ENCODE measurements around the gene SNX8. TPM values are rescaled to one million over a fixed set of nuclear protein-coding genes. Genes with fewer than 3 reads are reported as not detected.

SNX8 gene
- polyA plus RNA-seq, 1 donor: 50.8 TPM

DNA sequence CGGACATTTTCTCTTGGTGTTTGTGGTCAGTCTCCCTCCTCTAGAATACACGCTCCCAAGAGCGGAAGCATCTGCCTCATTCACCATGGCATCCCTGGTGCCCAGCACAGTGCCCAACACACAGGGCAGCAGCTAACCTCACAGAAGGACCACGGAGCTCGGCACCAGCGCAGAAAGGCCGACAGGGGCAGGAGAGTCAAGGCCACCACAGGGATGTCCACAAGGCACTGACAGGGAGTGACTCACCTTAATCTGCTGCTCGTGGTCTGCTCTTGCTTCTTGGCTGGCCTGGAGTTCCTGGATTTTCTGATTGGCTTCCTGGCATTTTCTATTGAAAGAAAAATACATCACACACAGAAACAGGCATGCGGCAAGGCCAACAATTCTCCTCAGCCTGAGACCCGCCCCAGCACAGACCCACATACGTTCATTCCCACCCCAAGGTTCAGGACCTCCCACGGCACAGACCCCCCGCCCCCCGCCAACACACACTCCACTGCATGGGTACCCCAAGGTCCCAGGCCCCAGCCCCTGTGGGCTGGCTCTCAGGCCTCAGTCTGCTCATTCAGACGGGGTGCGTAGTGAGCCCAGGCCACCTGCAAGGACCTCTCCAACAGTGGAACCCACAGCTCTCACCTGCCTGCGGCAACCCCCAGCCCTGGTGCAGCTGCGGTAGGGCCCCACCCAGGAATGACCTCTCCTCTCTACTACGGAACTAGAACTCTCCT is 96.4 kb downstream of the SNX8 start:
- WGBS (ENCODE audit: insufficient coverage, low lambda C conversion rate): no CpG with 5 or more reads among the region's 19 CpGs
- no peak for DNase-seq
- peaks cover 69% of the 10 kb centered on the region for H3K36me3 ChIP-seq (ENCODE audit: control insufficient read depth, insufficient read depth, low read length)

DNA sequence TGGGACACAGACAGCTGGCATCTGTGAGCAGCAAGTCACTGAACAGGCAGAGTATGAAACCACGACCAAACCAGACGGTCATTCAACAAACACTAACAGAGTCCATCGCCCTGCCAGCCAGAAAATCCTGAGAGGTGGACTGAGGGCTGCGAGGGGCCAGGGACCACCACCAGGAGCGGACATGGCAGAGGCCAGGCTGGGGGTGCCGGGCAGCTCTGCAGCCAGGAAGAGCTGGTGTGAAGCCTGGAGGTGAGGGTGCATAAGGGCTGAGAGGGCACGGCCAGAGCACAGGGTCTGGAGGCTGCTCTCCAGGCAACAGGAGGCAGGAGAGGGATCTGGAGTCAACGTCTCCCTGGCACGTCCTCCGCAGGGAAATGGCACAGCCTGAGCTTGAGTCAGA is 97.0 kb downstream of the SNX8 start:
- Histone ChIP-seq H3K27ac (ENCODE audit: low read length) (no peak overlapping the region), H3K36me3 (ENCODE audit: control insufficient read depth, insufficient read depth, low read length) (peaks cover 70% of the 10 kb centered on the region), H3K4me1 (ENCODE audit: control insufficient read depth, insufficient read depth, low read length) (no peaks in the 10 kb centered on the region), H3K9me3 (ENCODE audit: control insufficient read depth, low read depth, low read length) (no peaks in the 10 kb centered on the region), H3K27me3 (ENCODE audit: control insufficient read depth, insufficient read depth, low read length) (no peaks in the 10 kb centered on the region), H3K4me3 (ENCODE audit: low read length) (no peak overlapping the region)
- WGBS (ENCODE audit: insufficient coverage, low lambda C conversion rate): no CpG with 5 or more reads among the region's 10 CpGs
- DNase-seq: no peak

More for the DNA sequence above, 96.4 kb downstream of the SNX8 start:
- Histone ChIP-seq H3K9me3 (ENCODE audit: control insufficient read depth, low read depth, low read length) (no peaks in the 10 kb centered on the region), H3K27ac (ENCODE audit: low read length) (no peak overlapping the region), H3K4me3 (ENCODE audit: low read length) (no peak overlapping the region), H3K4me1 (ENCODE audit: control insufficient read depth, insufficient read depth, low read length) (no peaks in the 10 kb centered on the region), H3K27me3 (ENCODE audit: control insufficient read depth, insufficient read depth, low read length) (no peaks in the 10 kb centered on the region)

DNA sequence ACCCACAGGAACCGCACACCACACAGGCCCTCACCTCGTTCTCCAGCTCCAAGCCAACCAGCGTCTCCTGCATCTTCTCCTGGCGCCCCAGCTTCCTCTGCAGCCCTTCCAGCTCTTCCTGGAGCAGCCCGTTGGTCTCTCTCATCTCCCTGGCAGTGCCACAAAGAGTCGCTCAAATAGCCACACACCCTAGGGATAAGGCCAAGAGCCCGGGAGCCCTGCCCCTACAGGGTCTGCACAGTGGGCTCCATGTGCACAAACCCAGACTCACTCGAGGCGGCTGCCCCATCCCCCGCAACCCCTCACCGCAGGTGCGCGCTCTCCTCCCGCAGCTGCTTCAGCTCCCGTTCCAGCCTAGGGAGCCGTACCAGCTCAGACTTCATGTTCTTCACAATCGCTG is 98.4 kb downstream of the SNX8 start:
- no peak overlapping the region for H3K4me3 ChIP-seq (ENCODE audit: low read length)
- no peaks in the 10 kb centered on the region for H3K27me3 ChIP-seq (ENCODE audit: control insufficient read depth, insufficient read depth, low read length)
- peaks cover 70% of the 10 kb centered on the region for H3K36me3 ChIP-seq (ENCODE audit: control insufficient read depth, insufficient read depth, low read length)
- no peak for DNase-seq
- no peaks in the 10 kb centered on the region for H3K9me3 ChIP-seq (ENCODE audit: control insufficient read depth, low read depth, low read length)
- WGBS (ENCODE audit: insufficient coverage, low lambda C conversion rate): no CpG with 5 or more reads among the region's 17 CpGs
- no peaks in the 10 kb centered on the region for H3K4me1 ChIP-seq (ENCODE audit: control insufficient read depth, insufficient read depth, low read length)
- H3K27ac ChIP-seq (ENCODE audit: low read length): no peak overlapping the region

DNA sequence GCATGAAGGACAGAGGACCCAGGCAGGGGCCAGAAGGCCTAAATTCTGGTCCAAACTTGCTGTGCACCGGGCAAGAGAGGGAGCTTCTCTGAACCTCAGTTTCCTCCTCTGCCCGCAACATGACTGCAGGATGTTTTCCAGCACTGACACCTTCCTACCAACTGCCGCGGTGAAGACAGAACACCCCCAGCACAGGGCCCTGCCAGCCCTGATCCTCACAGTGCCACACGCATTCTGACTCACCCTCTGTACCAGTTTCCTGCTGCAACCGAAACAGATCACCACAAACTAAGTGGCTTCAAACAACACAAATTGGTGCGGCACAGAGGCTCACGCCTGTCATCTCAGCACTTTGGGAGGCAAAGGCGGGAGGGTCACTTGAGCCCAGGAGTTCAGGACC is 99.6 kb downstream of the SNX8 start:
- Histone ChIP-seq H3K36me3 (ENCODE audit: control insufficient read depth, insufficient read depth, low read length) (peaks cover 66% of the 10 kb centered on the region), H3K4me3 (ENCODE audit: low read length) (no peak overlapping the region), H3K4me1 (ENCODE audit: control insufficient read depth, insufficient read depth, low read length) (no peaks in the 10 kb centered on the region), H3K27ac (ENCODE audit: low read length) (no peak overlapping the region), H3K27me3 (ENCODE audit: control insufficient read depth, insufficient read depth, low read length) (no peaks in the 10 kb centered on the region), H3K9me3 (ENCODE audit: control insufficient read depth, low read depth, low read length) (no peaks in the 10 kb centered on the region)
- WGBS (ENCODE audit: insufficient coverage, low lambda C conversion rate): no CpG with 5 or more reads among the region's 9 CpGs
- DNase-seq: no peak

DNA sequence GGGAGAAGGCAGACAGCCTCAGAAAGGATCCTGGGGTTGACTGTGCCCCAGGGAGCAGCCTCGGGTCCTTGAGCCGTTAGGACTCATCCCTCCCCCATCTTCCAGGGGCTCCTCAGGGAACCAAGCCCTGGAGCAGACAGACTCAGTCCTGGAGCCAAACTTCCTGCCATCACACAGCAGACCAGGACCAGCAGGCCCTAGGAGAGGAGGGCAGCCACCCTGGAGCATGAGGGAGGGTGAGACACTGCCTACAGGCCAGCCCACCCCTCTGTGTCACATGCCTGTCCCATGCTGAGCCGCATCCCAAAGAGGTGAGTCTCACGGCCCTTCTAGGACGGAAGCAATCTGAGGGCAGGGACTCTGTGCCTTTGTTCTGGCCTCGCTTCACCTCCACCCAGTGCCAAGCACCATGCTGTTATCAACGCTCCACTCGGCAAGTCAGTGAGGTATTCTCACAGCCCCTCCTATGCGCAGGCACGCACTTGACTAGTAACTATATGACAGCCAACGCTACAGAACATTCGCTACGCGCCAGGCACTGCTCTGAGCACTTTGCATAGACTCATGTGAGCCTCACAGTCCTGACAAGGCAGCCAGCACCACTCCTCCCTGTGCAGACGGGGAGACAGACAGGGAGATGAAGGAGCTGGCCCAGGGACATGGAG is 100.6 kb downstream of the SNX8 start:
- Histone ChIP-seq H3K4me1 (ENCODE audit: control insufficient read depth, insufficient read depth, low read length) (no peaks in the 10 kb centered on the region), H3K36me3 (ENCODE audit: control insufficient read depth, insufficient read depth, low read length) (peaks cover 66% of the 10 kb centered on the region), H3K27me3 (ENCODE audit: control insufficient read depth, insufficient read depth, low read length) (no peaks in the 10 kb centered on the region), H3K4me3 (ENCODE audit: low read length) (no peak overlapping the region), H3K9me3 (ENCODE audit: control insufficient read depth, low read depth, low read length) (no peaks in the 10 kb centered on the region), H3K27ac (ENCODE audit: low read length) (no peak overlapping the region)
- no CpG with 5 or more reads among the region's 15 CpGs for WGBS (ENCODE audit: insufficient coverage, low lambda C conversion rate)
- DNase-seq: no peak

DNA sequence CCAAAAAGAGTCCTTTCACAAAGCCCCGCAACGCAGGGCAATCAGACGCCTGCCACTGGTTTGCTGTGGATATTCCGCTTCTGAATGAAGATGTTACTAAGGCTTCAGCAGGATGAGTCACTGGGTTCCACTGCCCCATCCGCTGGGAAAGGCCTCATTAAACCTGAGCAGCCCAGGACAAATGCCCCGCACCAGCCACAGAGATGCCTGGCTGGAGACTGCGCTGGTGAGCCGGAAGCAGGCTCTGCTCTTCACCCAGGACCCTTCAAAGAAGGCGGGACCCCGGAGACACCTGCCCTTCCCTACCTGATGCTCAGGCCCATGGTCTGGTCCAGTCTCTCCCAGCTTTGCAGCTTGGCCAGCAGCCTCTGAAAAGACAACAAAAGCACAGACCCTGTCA is 101.3 kb downstream of the SNX8 start:
- Histone ChIP-seq H3K9me3 (ENCODE audit: control insufficient read depth, low read depth, low read length) (no peaks in the 10 kb centered on the region), H3K36me3 (ENCODE audit: control insufficient read depth, insufficient read depth, low read length) (peaks cover 69% of the 10 kb centered on the region), H3K4me1 (ENCODE audit: control insufficient read depth, insufficient read depth, low read length) (no peaks in the 10 kb centered on the region), H3K27ac (ENCODE audit: low read length) (no peak overlapping the region), H3K27me3 (ENCODE audit: control insufficient read depth, insufficient read depth, low read length) (no peaks in the 10 kb centered on the region), H3K4me3 (ENCODE audit: low read length) (no peak overlapping the region)
- no peak for DNase-seq
- WGBS (ENCODE audit: insufficient coverage, low lambda C conversion rate): no CpG with 5 or more reads among the region's 10 CpGs

DNA sequence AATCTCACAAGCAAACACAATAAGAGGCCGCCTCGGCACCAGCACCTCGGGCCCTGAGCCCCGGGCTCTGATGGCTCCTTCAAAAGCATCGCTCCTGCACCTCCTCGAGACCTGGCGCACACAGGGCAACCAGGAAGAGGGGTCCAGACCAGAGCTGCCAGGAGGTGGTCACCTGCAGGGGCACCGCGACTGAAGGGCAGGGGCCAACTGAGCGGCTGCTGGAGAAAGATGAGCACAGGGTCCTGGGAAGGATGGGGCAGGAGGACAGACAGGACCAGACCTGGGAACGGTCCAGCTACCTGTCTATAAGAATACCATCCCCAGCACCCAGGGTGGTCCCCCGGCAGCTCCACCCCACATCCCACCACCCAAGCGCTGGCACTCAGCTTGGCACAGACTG is 102.3 kb downstream of the SNX8 start:
- Histone ChIP-seq H3K4me1 (ENCODE audit: control insufficient read depth, insufficient read depth, low read length) (no peaks in the 10 kb centered on the region), H3K9me3 (ENCODE audit: control insufficient read depth, low read depth, low read length) (no peaks in the 10 kb centered on the region), H3K27me3 (ENCODE audit: control insufficient read depth, insufficient read depth, low read length) (no peaks in the 10 kb centered on the region), H3K36me3 (ENCODE audit: control insufficient read depth, insufficient read depth, low read length) (peaks cover 69% of the 10 kb centered on the region), H3K27ac (ENCODE audit: low read length) (no peak overlapping the region), H3K4me3 (ENCODE audit: low read length) (no peak overlapping the region)
- no CpG with 5 or more reads among the region's 13 CpGs for WGBS (ENCODE audit: insufficient coverage, low lambda C conversion rate)
- DNase-seq: no peak

DNA sequence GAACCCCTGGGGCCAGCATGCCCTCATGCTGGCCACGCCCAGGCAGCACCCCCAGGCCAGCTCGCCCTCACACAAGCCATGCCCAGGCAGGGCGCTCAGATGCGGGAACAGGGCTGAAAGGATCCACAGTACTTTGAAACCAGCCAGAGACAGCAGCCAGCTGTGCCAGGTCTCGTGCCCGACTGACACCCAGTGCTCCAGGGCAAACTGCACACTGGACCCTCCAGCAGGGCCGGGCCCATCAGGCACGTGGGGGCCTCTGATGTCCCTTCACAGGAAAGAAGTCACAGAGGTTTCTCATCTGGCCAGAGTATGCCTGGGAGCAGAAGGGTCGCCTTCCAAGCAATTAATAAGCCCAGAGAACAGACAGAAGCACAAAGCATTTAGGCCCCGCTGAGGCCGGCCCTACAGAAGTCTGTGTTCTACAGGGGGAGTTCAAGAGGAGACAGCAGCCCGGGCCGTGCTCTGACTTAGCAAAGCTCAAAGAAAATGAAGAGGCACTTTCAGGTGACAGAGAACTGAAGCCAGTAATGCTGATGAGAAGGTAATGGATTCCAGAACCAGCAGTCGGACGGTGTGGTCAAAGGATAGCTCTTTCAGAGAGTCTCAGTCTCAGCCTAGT is 102.9 kb downstream of the SNX8 start:
- 87% methylated on average over 3 of the region's 15 CpGs for WGBS (ENCODE audit: insufficient coverage, low lambda C conversion rate)
- no peak overlapping the region for H3K4me3 ChIP-seq (ENCODE audit: low read length)
- H3K4me1 ChIP-seq (ENCODE audit: control insufficient read depth, insufficient read depth, low read length): no peaks in the 10 kb centered on the region
- H3K36me3 ChIP-seq (ENCODE audit: control insufficient read depth, insufficient read depth, low read length): peaks cover 63% of the 10 kb centered on the region
- no peaks in the 10 kb centered on the region for H3K9me3 ChIP-seq (ENCODE audit: control insufficient read depth, low read depth, low read length)
- no peak overlapping the region for H3K27ac ChIP-seq (ENCODE audit: low read length)
- DNase-seq: no peak
- no peaks in the 10 kb centered on the region for H3K27me3 ChIP-seq (ENCODE audit: control insufficient read depth, insufficient read depth, low read length)

DNA sequence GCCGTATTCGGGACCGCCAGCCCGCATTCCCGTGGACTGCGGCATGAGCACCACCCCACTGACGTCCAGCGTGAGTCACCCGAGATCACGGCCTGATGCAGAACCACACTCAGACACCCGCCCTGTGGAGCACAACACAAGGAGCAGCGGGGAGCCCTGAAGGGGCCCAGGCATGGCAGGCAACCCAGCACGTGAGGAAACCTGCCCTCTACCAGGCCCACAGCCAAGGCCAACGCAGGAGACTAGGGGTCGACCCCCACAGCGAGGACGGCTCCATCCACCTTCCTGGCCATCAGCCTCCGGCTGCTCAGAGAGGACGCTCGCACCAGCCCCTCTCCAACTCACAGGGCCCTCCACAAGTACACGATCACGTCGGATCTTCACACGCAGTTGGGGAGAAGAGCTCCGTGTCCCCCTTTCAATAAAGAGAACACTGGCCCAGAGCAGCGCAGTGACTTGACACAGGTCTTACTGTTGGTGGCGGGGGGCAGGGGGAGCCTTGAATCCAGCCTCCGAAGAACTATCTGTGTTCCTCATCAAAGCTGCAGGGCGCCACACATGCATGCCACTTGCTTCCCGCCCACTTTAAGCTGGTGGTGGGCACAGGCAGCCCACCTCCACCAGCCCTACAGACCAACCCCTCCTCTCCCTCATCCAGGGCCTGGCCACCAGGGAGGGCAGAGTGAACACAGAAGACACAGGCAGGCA is 103.5 kb downstream of the SNX8 start:
- DNase-seq: no peak
- Histone ChIP-seq H3K4me1 (ENCODE audit: control insufficient read depth, insufficient read depth, low read length) (no peaks in the 10 kb centered on the region), H3K27me3 (ENCODE audit: control insufficient read depth, insufficient read depth, low read length) (no peaks in the 10 kb centered on the region), H3K36me3 (ENCODE audit: control insufficient read depth, insufficient read depth, low read length) (peaks cover 57% of the 10 kb centered on the region), H3K9me3 (ENCODE audit: control insufficient read depth, low read depth, low read length) (no peaks in the 10 kb centered on the region), H3K27ac (ENCODE audit: low read length) (no peak overlapping the region), H3K4me3 (ENCODE audit: low read length) (no peak overlapping the region)
- WGBS (ENCODE audit: insufficient coverage, low lambda C conversion rate): no CpG with 5 or more reads among the region's 30 CpGs

DNA sequence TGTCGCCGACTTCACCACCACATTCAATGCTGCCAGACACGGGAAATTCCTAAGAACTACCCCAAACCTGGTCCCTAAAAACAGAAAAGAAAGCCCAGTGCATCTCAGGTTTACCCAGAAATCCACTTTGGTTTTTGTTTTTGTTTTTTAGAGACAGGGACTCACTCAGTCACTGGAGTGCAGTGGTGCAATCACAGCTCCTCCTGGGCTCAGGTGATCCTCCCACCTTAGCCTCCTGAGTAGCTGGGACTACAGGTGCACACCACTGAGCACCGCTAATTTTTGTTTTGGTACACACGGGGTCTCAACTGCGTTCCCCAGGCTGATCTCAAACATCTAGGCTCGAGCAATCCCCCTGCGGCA is 104.3 kb downstream of the SNX8 start:
- peaks cover 52% of the 10 kb centered on the region for H3K36me3 ChIP-seq (ENCODE audit: control insufficient read depth, insufficient read depth, low read length)
- H3K4me1 ChIP-seq (ENCODE audit: control insufficient read depth, insufficient read depth, low read length): no peaks in the 10 kb centered on the region
- H3K27ac ChIP-seq (ENCODE audit: low read length): no peak overlapping the region
- H3K9me3 ChIP-seq (ENCODE audit: control insufficient read depth, low read depth, low read length): no peaks in the 10 kb centered on the region
- WGBS (ENCODE audit: insufficient coverage, low lambda C conversion rate): no CpG with 5 or more reads among the region's 8 CpGs
- no peak for DNase-seq
- H3K27me3 ChIP-seq (ENCODE audit: control insufficient read depth, insufficient read depth, low read length): no peaks in the 10 kb centered on the region
- H3K4me3 ChIP-seq (ENCODE audit: low read length): no peak overlapping the region
